A673 (cell line): ENCODE results near the gene TNFSF15.

Source experiments
- EZH2 ChIP-seq: fragments of 200-600 bp; sonication (generic); IDR thresholded peaks from 2 replicates; pipeline ENCODE4 v1.6.1; 2017; ENCODE audit warnings: borderline replicate concordance, low read depth, mild to moderate bottlenecking, mixed read lengths, antibody characterized with exemption, low read length; ENCODE audit not compliant: poor library complexity, severe bottlenecking
- TF ChIP-seq, protein P1 (sequence below): fragments of 300-800, 200-600 bp; sonication (generic); conservative IDR thresholded peaks from 2 replicates; pipeline ENCODE4 v1.5.1; 2017; ENCODE audit warnings: low read depth, mild to moderate bottlenecking, antibody characterized with exemption, low read length, moderate library complexity, mixed read lengths

DNA sequence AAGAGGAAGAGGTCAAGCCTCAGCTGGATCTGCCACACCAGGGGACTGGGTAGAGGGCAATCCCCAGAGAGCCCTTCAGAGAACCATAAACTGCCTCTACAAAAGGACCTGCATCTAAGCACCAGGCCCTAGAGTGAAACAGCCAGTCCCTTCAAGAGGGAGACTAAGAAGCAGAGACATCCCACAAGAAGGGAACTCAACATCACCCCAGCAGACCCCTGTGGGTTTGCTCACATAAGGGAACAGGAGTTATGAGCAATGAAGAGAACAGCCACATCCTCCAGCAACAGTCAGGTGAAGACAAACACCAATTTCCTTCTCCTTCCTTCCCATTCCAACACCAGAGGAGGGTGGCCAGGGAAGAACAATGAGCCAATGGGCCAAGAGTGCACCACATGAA is 48.9 kb downstream of the TNFSF15 start:
- TF ChIP-seq, protein P1, sequence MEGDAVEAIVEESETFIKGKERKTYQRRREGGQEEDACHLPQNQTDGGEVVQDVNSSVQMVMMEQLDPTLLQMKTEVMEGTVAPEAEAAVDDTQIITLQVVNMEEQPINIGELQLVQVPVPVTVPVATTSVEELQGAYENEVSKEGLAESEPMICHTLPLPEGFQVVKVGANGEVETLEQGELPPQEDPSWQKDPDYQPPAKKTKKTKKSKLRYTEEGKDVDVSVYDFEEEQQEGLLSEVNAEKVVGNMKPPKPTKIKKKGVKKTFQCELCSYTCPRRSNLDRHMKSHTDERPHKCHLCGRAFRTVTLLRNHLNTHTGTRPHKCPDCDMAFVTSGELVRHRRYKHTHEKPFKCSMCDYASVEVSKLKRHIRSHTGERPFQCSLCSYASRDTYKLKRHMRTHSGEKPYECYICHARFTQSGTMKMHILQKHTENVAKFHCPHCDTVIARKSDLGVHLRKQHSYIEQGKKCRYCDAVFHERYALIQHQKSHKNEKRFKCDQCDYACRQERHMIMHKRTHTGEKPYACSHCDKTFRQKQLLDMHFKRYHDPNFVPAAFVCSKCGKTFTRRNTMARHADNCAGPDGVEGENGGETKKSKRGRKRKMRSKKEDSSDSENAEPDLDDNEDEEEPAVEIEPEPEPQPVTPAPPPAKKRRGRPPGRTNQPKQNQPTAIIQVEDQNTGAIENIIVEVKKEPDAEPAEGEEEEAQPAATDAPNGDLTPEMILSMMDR = no peak
- TF ChIP-seq EZH2 = no peak
